ENCODE data around the gene ALK.

DNA sequence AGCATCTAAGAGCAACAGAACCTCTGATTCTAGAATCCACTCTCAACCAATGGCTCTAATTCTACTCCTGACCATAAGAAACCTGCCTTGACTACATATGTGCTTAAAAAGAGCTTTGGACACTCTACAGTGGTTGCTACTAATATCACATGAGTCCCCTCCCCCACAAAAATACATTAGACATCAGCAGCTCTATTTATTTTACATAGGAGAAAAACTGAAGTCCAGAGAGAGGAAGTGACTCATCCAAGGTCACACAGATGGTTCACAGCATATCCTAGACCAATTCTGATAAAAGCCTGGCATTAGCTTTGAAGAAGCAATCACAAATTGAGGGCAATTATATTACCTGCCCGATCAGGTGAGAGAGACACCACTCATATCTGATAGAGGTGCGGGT lies 49.8 kb downstream of the ALK start:
- TF ChIP-seq, protein P1, sequence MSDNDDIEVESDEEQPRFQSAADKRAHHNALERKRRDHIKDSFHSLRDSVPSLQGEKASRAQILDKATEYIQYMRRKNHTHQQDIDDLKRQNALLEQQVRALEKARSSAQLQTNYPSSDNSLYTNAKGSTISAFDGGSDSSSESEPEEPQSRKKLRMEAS (IDR thresholded peaks at IDR 0.05): no peak
- TF ChIP-seq EP300 (IDR thresholded peaks at IDR 0.05; ENCODE audit: borderline replicate concordance) (no peak), TAF1 (IDR thresholded peaks at IDR 0.05; ENCODE audit: low read depth) (no peak), EGR1 (IDR thresholded peaks at IDR 0.05) (no peak)
- TF ChIP-seq, protein P2, sequence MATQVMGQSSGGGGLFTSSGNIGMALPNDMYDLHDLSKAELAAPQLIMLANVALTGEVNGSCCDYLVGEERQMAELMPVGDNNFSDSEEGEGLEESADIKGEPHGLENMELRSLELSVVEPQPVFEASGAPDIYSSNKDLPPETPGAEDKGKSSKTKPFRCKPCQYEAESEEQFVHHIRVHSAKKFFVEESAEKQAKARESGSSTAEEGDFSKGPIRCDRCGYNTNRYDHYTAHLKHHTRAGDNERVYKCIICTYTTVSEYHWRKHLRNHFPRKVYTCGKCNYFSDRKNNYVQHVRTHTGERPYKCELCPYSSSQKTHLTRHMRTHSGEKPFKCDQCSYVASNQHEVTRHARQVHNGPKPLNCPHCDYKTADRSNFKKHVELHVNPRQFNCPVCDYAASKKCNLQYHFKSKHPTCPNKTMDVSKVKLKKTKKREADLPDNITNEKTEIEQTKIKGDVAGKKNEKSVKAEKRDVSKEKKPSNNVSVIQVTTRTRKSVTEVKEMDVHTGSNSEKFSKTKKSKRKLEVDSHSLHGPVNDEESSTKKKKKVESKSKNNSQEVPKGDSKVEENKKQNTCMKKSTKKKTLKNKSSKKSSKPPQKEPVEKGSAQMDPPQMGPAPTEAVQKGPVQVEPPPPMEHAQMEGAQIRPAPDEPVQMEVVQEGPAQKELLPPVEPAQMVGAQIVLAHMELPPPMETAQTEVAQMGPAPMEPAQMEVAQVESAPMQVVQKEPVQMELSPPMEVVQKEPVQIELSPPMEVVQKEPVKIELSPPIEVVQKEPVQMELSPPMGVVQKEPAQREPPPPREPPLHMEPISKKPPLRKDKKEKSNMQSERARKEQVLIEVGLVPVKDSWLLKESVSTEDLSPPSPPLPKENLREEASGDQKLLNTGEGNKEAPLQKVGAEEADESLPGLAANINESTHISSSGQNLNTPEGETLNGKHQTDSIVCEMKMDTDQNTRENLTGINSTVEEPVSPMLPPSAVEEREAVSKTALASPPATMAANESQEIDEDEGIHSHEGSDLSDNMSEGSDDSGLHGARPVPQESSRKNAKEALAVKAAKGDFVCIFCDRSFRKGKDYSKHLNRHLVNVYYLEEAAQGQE (IDR thresholded peaks at IDR 0.05; ENCODE audit: low read depth): no peak

Measured in Ishikawa (cell line).